Measurements from ENCODE around the gene DYRK3.

DYRK3 gene

GRCh38 chr1:206685334-206685768 lies 50.0 kb downstream of the DYRK3 start:
- no peak for DNase-seq

GRCh38 chr1:206685769-206686477 lies 50.6 kb downstream of the DYRK3 start:
- no peak for DNase-seq

- DNase-seq, result no peak
Observed at GRCh38 chr1:206686478-206687249, 51.3 kb downstream of the DYRK3 start.

GRCh38 chr1:206687251-206687914 lies 52.0 kb downstream of the DYRK3 start:
- no peak for DNase-seq

GRCh38 chr1:206687915-206688442 lies 52.6 kb downstream of the DYRK3 start:
- DNase-seq, result no peak

- DNase-seq, result no peak
Observed at GRCh38 chr1:206690516-206690915, 55.2 kb downstream of the DYRK3 start.

GRCh38 chr1:206691604-206692003 lies 56.3 kb downstream of the DYRK3 start:
- DNase-seq, result no peak

GRCh38 chr1:206693029-206693428 lies 57.7 kb downstream of the DYRK3 start:
- DNase-seq, result no peak

GRCh38 chr1:206693592-206693991 lies 58.3 kb downstream of the DYRK3 start:
- DNase-seq, result no peak

GRCh38 chr1:206694171-206695124 lies 59.1 kb downstream of the DYRK3 start:
- no peak for DNase-seq

- no peak for DNase-seq
Observed at GRCh38 chr1:206695733-206696132, 60.4 kb downstream of the DYRK3 start.

- DNase-seq, result no peak
Observed at GRCh38 chr1:206696812-206697585, 61.7 kb downstream of the DYRK3 start.

- no peak for DNase-seq
Observed at GRCh38 chr1:206698011-206698410, 62.7 kb downstream of the DYRK3 start.

Measured in NCI-H1417 treated with DMSO at 0.1 percent for 48 hours (cell line).